Suprapubic skin (tissue), 3 donors: ENCODE data around the gene MED7.

Source experiments
- POLR2AphosphoS5 ChIP-seq, 3 donors: sonication (generic); formaldehyde crosslinking; IDR thresholded peaks; one replicate each; pipeline ENCODE4 v1.6.1; 2017; ENCODE audit warnings: antibody characterized with exemption in 3 of 3
- TF ChIP-seq, protein P1 (sequence below), 2 donors: fragments of 200-600 bp in 1 of 2; fragments of 450-650 bp in 1 of 2; sonication (generic) in 1 of 2; IDR thresholded peaks; one replicate each; pipeline ENCODE4 v1.5.1; 2016 to 2019; ENCODE audit warnings: antibody characterized with exemption in 2 of 2, mild to moderate bottlenecking in 1 of 2, moderate library complexity in 1 of 2

GRCh38 chr5:157187046-157187754 lies 44.5 kb upstream of the MED7 start:
- TF ChIP-seq, protein P1, sequence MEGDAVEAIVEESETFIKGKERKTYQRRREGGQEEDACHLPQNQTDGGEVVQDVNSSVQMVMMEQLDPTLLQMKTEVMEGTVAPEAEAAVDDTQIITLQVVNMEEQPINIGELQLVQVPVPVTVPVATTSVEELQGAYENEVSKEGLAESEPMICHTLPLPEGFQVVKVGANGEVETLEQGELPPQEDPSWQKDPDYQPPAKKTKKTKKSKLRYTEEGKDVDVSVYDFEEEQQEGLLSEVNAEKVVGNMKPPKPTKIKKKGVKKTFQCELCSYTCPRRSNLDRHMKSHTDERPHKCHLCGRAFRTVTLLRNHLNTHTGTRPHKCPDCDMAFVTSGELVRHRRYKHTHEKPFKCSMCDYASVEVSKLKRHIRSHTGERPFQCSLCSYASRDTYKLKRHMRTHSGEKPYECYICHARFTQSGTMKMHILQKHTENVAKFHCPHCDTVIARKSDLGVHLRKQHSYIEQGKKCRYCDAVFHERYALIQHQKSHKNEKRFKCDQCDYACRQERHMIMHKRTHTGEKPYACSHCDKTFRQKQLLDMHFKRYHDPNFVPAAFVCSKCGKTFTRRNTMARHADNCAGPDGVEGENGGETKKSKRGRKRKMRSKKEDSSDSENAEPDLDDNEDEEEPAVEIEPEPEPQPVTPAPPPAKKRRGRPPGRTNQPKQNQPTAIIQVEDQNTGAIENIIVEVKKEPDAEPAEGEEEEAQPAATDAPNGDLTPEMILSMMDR (IDR thresholded peaks at IDR 0.05): no peak
- no peak for TF ChIP-seq POLR2AphosphoS5 (IDR thresholded peaks at IDR 0.05)
